Measurements from ENCODE around the gene PARD3B.

DNA sequence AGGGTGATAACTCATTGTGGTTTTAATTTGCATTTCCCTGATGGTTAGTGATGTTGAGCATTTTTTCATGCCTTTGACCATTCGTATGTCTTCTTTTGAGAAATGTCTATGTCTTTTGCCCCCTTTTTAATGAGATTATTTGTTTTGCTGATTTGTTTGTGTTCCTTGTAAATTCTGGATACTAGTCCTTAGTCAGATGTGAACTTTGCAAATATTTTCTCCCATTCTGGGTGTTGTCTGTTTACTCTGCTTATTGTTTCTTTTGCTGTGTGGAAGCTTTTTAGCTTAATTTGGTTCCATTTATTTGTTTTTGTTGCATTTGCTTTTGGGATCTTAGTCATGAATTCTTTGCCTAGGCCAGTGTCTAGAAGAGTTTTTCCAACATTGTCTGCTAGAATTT lies 192.0 kb downstream of the PARD3B start:
- no peak for TF ChIP-seq GATA2 (IDR thresholded peaks at IDR 0.05; ENCODE audit: low read depth, low read length)
- TF ChIP-seq GATA3 (IDR thresholded peaks at IDR 0.05; ENCODE audit: low read depth, low read length), result no peak

All from SH-SY5Y (cell line).